ENCODE measurements around the gene CCNI.

GRCh38 chr4:77110730-77111129, 34.9 kb upstream of the CCNI start:
- no peak for TF ChIP-seq TAF1 (IDR thresholded peaks at IDR 0.05; ENCODE audit: low read depth, low read length)
- no peak for TF ChIP-seq POLR2A (IDR thresholded peaks at IDR 0.05; ENCODE audit: low read depth, low read length)
- no peak for TF ChIP-seq POLR2AphosphoS5 (IDR thresholded peaks at IDR 0.05; ENCODE audit: low read depth, low read length)
- TF ChIP-seq SPI1 (IDR thresholded peaks at IDR 0.05; ENCODE audit: low read depth, low read length) = no peak
- TF ChIP-seq PAX5 (IDR thresholded peaks at IDR 0.05; ENCODE audit: insufficient read depth, low read length, severe bottlenecking) = no peak
